Dermis blood vessel endothelial cell (primary cell): Measurements from ENCODE around the gene LRP5. TPM values are rescaled to one million over a fixed set of nuclear protein-coding genes. Genes with fewer than 3 reads are reported as not detected.
"Not testable (repeated sequence)": the region's sequence is repeated elsewhere in the genome, so short reads cannot be mapped to it uniquely, and the experiment has no call there.

ENCODE experiments used
- DNase-seq: peaks from one replicate; pipeline ENCODE4 v3.0.0; 2010
- total RNA-seq: library from RNA; depleted of rRNA; stranded (reverse); fragments of >200 nt; gene quantifications from 2 replicates; pipeline ENCODE4 v1.2.3, GENCODE V29; 2014

LRP5 gene
- total RNA-seq, 1 donor from 2014 or later = 87.3 TPM

- DNase-seq = no peak
These were observed 86.8 kb downstream of the LRP5 start for GRCh38 chr11:68398995-68399851.

- no peak for DNase-seq
These were observed 87.5 kb downstream of the LRP5 start for GRCh38 chr11:68399916-68400315.

- DNase-seq = not testable (repeated sequence)
These were observed 88.2 kb downstream of the LRP5 start for GRCh38 chr11:68400584-68400983.

- no peak for DNase-seq
These were observed 89.5 kb downstream of the LRP5 start for GRCh38 chr11:68401856-68402255.

- peak; percentile 29 for DNase-seq
These were observed 90.1 kb downstream of the LRP5 start for GRCh38 chr11:68402355-68403031.

- DNase-seq = no peak
These were observed 91.0 kb downstream of the LRP5 start for GRCh38 chr11:68403424-68403823.

GRCh38 chr11:68403831-68404230 is 91.4 kb downstream of the LRP5 start:
- DNase-seq = no peak

GRCh38 chr11:68406324-68407313 is 94.2 kb downstream of the LRP5 start:
- peak; percentile 41 for DNase-seq

GRCh38 chr11:68408512-68408911 is 96.1 kb downstream of the LRP5 start:
- no peak for DNase-seq

GRCh38 chr11:68409748-68410344 is 97.5 kb downstream of the LRP5 start:
- no peak for DNase-seq

GRCh38 chr11:68411501-68411991 is 99.2 kb downstream of the LRP5 start:
- DNase-seq = no peak

GRCh38 chr11:68412593-68413475 is 100.4 kb downstream of the LRP5 start:
- no peak for DNase-seq

GRCh38 chr11:68413591-68413999 is 101.2 kb downstream of the LRP5 start:
- DNase-seq = no peak

- peak; percentile 93 for DNase-seq
These were observed 102.3 kb downstream of the LRP5 start for GRCh38 chr11:68414496-68415221.

- no peak for DNase-seq
These were observed 103.7 kb downstream of the LRP5 start for GRCh38 chr11:68416070-68416578.

- no peak for DNase-seq
These were observed 106.3 kb downstream of the LRP5 start for GRCh38 chr11:68418648-68419047.

- DNase-seq = no peak
These were observed 107.8 kb downstream of the LRP5 start for GRCh38 chr11:68420171-68420570.

- DNase-seq = no peak
These were observed 111.1 kb downstream of the LRP5 start for GRCh38 chr11:68423481-68423880.

- DNase-seq = no peak
These were observed 111.8 kb downstream of the LRP5 start for GRCh38 chr11:68424101-68424632.
